ENCODE results near the gene PARN.
"Not testable (repeated sequence)": the region's sequence is repeated elsewhere in the genome, so short reads cannot be mapped to it uniquely, and the experiment has no call there.

Gene PARN

DNA sequence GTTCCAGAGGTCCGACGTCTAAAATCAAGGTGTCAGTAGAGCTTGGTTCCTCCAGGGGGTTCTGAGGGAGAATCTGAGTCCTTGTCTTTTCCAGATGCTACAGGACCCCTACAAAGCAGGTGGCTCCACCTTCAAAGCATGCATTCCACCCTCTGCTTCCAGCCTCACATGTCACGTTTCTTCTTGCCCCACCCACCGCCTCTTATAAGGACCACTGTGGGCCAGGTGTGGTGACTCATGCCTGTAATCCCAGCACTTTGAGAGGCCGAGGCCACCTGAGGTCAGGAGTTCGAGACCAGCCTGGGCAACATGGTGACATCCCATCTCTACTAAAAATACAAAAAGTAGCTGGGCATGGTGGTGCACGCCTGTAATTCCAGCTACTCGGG is 227.1 kb downstream of the PARN start:
- not testable (repeated sequence) for DNase-seq

GRCh38 chr16:14402114-14403000 is 227.7 kb downstream of the PARN start:
- not testable (repeated sequence) for DNase-seq

- DNase-seq: peak in 1 of 56 donors; percentile 7
Observed at GRCh38 chr16:14401711-14402061, 228.4 kb downstream of the PARN start.

DNA sequence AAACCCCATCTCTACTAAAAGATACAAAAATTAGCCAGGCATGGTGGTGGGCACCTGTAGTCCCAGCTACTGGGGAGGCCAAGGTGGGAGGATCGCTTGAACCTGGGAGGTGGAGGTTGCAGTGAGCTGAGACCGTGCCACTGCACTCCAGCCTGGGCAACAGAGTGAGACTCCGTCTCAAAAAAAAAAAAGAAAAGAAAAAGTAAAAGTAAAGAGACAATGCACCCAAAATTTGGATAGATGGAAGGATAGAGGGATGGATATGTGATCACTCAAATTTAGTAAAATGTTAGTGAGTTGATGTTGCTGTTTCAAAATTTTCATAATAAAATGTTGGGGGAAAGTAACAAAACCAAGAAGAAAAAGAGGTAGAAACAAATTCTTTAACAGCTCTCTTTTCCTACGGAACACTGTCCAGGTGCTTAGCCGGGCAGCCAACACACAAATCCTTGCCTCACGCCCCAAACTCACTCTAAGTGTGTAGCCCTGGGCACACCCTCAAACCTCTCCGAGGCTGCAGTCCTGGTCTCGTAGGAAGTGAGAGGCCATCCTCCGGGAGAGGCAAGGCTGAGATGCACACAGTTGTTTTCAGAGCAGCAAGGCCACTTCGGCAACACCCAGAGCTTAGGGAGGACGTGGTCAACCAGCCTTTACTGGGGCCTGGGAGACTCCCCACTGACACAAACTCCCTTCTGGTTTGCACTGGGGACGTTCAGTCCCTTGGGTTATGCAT is 228.9 kb downstream of the PARN start:
- not testable (repeated sequence) for DNase-seq

DNA sequence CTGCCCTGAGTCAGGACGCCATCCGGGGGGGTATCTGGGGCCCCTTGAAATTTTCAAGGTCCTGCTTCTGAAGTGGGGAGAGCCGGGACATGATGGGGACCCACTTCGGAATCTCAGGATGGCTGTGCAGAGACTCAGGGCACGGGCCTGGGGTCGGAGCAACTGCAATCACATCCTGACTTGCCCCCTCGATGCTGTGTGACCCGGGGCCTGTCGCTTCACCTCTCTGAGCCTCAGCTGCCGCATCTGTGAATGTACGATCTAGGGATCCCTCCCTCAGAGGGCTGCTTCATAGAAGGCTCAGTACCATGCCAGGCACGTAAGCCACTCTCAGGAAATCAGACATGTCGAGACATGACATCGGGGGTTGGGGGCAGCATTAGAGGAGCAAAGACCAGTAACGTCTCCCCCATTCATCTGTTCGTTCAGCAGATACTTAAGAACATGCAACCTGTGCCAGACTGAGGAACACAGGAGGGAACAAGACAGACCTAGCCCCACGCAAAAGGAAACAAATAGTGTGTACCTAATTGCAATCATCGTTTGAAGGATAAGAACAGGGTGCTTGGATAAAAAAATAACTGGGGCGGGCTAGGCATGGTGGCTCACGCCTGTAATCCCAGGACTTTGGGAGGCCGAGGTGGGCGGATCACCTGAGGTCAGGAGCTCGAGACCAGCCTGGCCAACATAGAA is 229.6 kb downstream of the PARN start:
- DNase-seq: no peak

DNA sequence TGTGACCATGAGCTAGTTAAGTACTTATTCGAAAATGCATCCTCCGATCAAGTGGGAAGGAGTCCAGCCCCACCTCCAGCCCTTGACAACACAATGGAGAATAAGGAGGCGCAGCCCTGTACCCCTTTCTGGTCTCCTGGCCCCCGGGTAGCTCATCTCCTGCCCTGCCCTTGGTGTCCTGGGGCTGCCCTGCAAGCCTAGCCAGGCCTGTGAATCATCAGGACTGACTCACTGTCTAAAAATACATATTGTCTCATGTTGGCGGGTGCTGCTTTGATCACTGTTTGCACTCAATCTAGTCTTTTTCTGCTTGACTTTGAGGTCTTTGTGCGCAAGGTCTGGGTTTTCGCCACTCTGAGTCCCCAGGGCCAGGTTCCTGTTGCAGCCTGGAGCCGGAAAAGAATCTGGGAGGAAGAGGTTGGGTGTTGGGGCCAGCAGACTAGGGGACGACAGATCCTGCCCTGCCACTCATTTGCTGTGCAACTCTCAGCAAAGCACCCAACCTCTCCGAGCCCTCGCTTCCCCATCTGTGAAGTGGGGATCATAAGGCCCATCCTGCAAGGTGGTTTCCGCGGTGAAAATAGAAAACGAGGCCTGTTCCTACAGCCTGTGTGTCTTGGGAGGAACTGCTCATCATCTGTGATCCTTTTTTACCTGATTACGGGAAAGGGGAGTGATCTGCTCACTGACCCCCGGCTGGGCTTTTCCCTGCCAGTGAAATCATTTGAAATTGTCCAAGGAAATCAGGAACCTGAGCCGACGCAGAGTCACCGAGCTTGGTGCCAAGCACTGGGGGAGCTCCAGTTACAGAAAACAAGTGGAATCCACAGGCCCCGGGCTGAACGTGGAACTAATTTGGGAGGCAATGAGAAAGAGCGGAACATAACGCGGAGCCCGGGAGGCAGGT is 230.4 kb downstream of the PARN start:
- DNase-seq: peak in 23 of 56 donors; percentile 1 to 76 (median 29)

- no peak for DNase-seq
Observed at GRCh38 chr16:14398014-14398717, 231.9 kb downstream of the PARN start.

DNA sequence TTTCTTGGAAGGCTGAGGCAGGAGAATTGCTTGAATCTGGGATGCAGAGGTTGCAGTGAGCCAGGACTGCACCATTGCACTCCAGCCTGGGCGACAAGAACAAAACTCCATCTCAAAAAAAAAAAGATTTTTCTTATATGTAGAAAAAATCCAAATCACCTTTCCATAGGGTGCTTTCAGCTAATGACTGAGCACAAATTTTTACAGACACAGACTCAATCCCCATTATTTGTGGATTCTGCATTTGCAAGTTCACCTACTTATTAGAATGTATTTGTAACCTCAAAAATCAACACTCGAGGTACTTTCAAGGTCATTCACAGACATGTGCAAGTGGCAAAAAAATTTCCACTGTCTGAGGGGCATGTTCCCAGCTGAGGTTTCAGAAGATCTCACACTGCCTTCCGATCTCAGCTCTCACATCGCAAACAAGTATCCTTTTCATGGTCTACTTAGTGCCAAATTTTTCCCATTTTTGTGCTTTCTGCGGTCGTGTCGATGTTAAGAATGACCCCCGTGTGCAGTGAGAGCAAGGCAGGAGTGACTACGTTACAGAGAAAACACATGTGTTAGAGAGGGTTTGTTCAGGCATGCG is 234.3 kb downstream of the PARN start:
- DNase-seq: not testable (repeated sequence)

- DNase-seq: no peak
Observed at GRCh38 chr16:14394834-14395233, 235.2 kb downstream of the PARN start.

- DNase-seq: no peak
Observed at GRCh38 chr16:14392960-14393359, 237.1 kb downstream of the PARN start.

DNA sequence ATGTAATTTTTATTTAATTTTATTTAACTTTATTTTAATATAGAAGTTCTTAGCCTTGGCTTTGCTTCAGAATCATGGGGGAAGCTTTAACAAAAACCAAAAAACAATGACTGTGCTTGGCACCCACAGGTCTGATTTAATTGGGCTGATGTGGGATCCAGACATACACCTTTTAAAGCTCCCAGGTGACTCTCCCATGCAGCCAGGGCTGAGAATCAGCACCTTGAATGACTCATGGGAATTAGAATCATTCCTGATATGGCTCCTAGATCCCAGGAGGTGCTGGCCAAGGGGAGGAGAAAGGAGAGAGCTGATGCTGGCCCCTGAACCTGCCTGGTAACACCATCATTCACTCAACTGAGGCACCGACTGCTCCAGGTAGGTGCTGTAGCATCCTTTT is 240.7 kb downstream of the PARN start:
- DNase-seq: peak in 5 of 56 donors; percentile 5 to 16 (median 7)

DNA sequence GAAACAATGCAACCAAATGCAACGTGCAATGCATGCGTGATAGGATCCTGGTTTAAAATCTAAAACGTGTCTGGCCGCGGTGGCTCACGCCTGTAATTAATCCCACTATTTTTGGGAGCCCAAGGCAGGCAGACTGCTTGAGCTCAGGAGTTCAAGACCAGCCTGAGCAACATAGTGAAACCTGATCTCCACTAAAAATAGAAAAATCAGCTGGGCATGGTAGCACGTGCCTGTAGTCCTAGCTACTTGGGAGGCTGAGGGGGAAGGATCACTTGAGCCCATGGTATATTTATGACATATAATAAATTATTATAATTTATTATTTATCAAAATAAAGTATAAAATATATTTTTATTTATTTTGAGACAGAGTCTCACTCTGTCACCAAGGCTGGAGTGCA is 241.8 kb downstream of the PARN start:
- DNase-seq: no peak

GRCh38 chr16:14386115-14386514 is 243.9 kb downstream of the PARN start:
- DNase-seq: no peak
